ENCODE results near the gene JOSD1. TPM values are rescaled to one million over a fixed set of nuclear protein-coding genes. Genes with fewer than 3 reads are reported as not detected.

Gene JOSD1
- total RNA-seq, 1 experiment from 2014 or later: 19.2 TPM

- no peak overlapping the region for H2BK20ac ChIP-seq (ENCODE audit: low read depth, low read length, poor library complexity, severe bottlenecking)
- Mint-ChIP-seq H3K9me3 (no peaks in the 10 kb centered on the region), H3K4me3 (no peak overlapping the region), H3K27ac (no peak overlapping the region), H3K36me3 (ENCODE audit: insufficient read depth in 1 of 3, low read depth in 3 of 3) (peaks cover 7 to 32% (median 31%) of the 10 kb centered on the region in 3 experiments; a peak in 6 of 7 replicates), H3K4me1 (peaks cover 32 to 33% of the 10 kb centered on the region in 2 experiments), H3K27me3 (ENCODE audit: low read depth) (no peaks in the 10 kb centered on the region)
- no peak overlapping the region for H2AK5ac ChIP-seq (ENCODE audit: insufficient read length, low read length)
- H2BK5ac ChIP-seq (ENCODE audit: insufficient read length, low read length): no peak overlapping the region
- no peak overlapping the region for H3K14ac ChIP-seq (ENCODE audit: insufficient read depth, low read length)
- no peak overlapping the region for H2BK120ac ChIP-seq (ENCODE audit: low read depth, low read length, poor library complexity, severe bottlenecking)
- no peak for DNase-seq
- H3K27ac ChIP-seq (ENCODE audit: insufficient read length, low read depth, low read length): no peak overlapping the region
- no peaks in the 10 kb centered on the region for H4K20me1 ChIP-seq (ENCODE audit: control insufficient read depth, insufficient read depth, insufficient read length)
- no CpG with 5 or more reads among the region's 3 CpGs for WGBS (ENCODE audit: extremely low coverage, insufficient read length, low lambda C conversion rate)
- H3K23me2 ChIP-seq (ENCODE audit: insufficient read length, low read depth, low read length, poor library complexity, severe bottlenecking): peaks cover 6% of the 10 kb centered on the region
- no peak overlapping the region for H3K56ac ChIP-seq (ENCODE audit: insufficient read length, low read depth, low read length)
- no peak overlapping the region for H2BK12ac ChIP-seq (ENCODE audit: insufficient read length, low read depth, low read length)
- H3K79me2 ChIP-seq (ENCODE audit: insufficient read depth, low read length): peaks cover 9% of the 10 kb centered on the region
- no peak overlapping the region for H3K4me2 ChIP-seq (ENCODE audit: insufficient read depth, insufficient read length, low read length)
- no peak overlapping the region for H4K8ac ChIP-seq (replicated peaks; ENCODE audit: insufficient read length, low read depth, low read length)
- peaks cover 5% of the 10 kb centered on the region for H3K4me1 ChIP-seq (ENCODE audit: insufficient read depth, low read length)
- no peak overlapping the region for H4K91ac ChIP-seq (ENCODE audit: insufficient read length, low read depth, low read length)
- TF ChIP-seq CTCF (conservative IDR thresholded peaks at IDR 0.05): no peak
- no peak overlapping the region for H3T11ph ChIP-seq (ENCODE audit: low read length)
- H4K5ac ChIP-seq (ENCODE audit: insufficient read length, low read depth, low read length): no peak overlapping the region
- H3K23ac ChIP-seq (ENCODE audit: insufficient read length, low read depth, low read length): no peak overlapping the region
- H2AFZ ChIP-seq (ENCODE audit: low read length): no peak overlapping the region
- peaks cover 3% of the 10 kb centered on the region for H3K79me1 ChIP-seq (ENCODE audit: insufficient read depth, low read depth, low read length, poor library complexity, severe bottlenecking)
- no peak overlapping the region for H3K9ac ChIP-seq (ENCODE audit: extremely low read depth, insufficient read length, low read length)
- no peak overlapping the region for H2BK15ac ChIP-seq (ENCODE audit: low read depth, low read length)
- no peaks in the 10 kb centered on the region for H3K27me3 ChIP-seq (ENCODE audit: insufficient read depth, low read length)
- H3K4ac ChIP-seq (ENCODE audit: low read depth, low read length): no peak overlapping the region
- no peak overlapping the region for H3K18ac ChIP-seq (ENCODE audit: insufficient read length, low read depth, low read length)
- H3K9me3 ChIP-seq (ENCODE audit: control insufficient read depth, low read depth, low read length): no peaks in the 10 kb centered on the region
Observed at GRCh38 chr22:38694940-38695339, 5.8 kb downstream of the JOSD1 start.
